Nephron progenitor cell (in vitro differentiated cells): Measurements from ENCODE around the gene ITGA4.

Experiments
- DNase-seq: peaks from one replicate; pipeline ENCODE4 v3.0.0; 2021
- H3K27ac Mint-ChIP-seq: 2 replicates; pipeline ENCODE4 v1.8.0; 2021; ENCODE audit warnings: mild to moderate bottlenecking, moderate library complexity, mixed read lengths
- H3K27me3 Mint-ChIP-seq: 2 replicates; pipeline ENCODE4 v1.8.0; 2021; ENCODE audit warnings: mild to moderate bottlenecking, low read depth, mixed read lengths; ENCODE audit not compliant: poor library complexity
- H3K36me3 Mint-ChIP-seq: 2 replicates; pipeline ENCODE4 v1.8.0; 2021; ENCODE audit warnings: low read depth, mixed read lengths
- H3K4me1 Mint-ChIP-seq: 2 replicates; pipeline ENCODE4 v1.8.0; 2021; ENCODE audit warnings: mixed read lengths
- H3K4me3 Mint-ChIP-seq: 2 replicates; pipeline ENCODE4 v1.8.0; 2021; ENCODE audit warnings: mild to moderate bottlenecking, moderate library complexity, mixed read lengths
- H3K9me3 Mint-ChIP-seq: 2 replicates; pipeline ENCODE4 v1.8.0; 2021; ENCODE audit warnings: mild to moderate bottlenecking, moderate library complexity, mixed read lengths
- CTCF ChIP-seq: fragments of 200-600 bp; sonication (generic); IDR thresholded peaks from 2 replicates; pipeline ENCODE4 v1.5.0; 2021; ENCODE audit warnings: antibody characterized with exemption

The ITGA4 gene

GRCh38 chr2:181421131-181421458 is 36.1 kb upstream of the ITGA4 start:
- Mint-ChIP-seq H3K27me3 (peaks cover 6% of the 10 kb centered on the region), H3K4me1 (no peaks in the 10 kb centered on the region)

GRCh38 chr2:181421464-181421863 is 35.7 kb upstream of the ITGA4 start:
- no peaks in the 10 kb centered on the region for H3K9me3 Mint-ChIP-seq
- DNase-seq = no peak
- H3K27ac Mint-ChIP-seq = peak overlapping the region; percentile 58
- no peak for TF ChIP-seq CTCF
- no peak overlapping the region for H3K4me3 Mint-ChIP-seq
- no peaks in the 10 kb centered on the region for H3K36me3 Mint-ChIP-seq
- H3K4me1 Mint-ChIP-seq = no peaks in the 10 kb centered on the region
- peaks cover 6% of the 10 kb centered on the region for H3K27me3 Mint-ChIP-seq

More at GRCh38 chr2:181421131-181421458, 36.1 kb upstream of the ITGA4 start:
- no peak for DNase-seq
- Mint-ChIP-seq H3K9me3 (peaks cover under 1% of the 10 kb centered on the region), H3K27ac (no peak overlapping the region), H3K36me3 (no peaks in the 10 kb centered on the region), H3K4me3 (no peak overlapping the region)
- no peak for TF ChIP-seq CTCF

- Mint-ChIP-seq H3K4me1 (peaks cover 6% of the 10 kb centered on the region), H3K27me3 (peaks cover 6% of the 10 kb centered on the region), H3K9me3 (no peaks in the 10 kb centered on the region), H3K36me3 (no peaks in the 10 kb centered on the region), H3K27ac (no peak overlapping the region), H3K4me3 (no peak overlapping the region)
- no peak for DNase-seq
- TF ChIP-seq CTCF = no peak
Observed at GRCh38 chr2:181426672-181427071, 30.5 kb upstream of the ITGA4 start.

- H3K9me3 Mint-ChIP-seq = peaks cover 18% of the 10 kb centered on the region
- H3K27me3 Mint-ChIP-seq = peaks cover 3% of the 10 kb centered on the region
- H3K27ac Mint-ChIP-seq = no peak overlapping the region
- peaks cover 6% of the 10 kb centered on the region for H3K4me1 Mint-ChIP-seq
- no peak overlapping the region for H3K4me3 Mint-ChIP-seq
- TF ChIP-seq CTCF = no peak
- no peaks in the 10 kb centered on the region for H3K36me3 Mint-ChIP-seq
- DNase-seq = no peak
Observed at GRCh38 chr2:181430406-181431118, 26.6 kb upstream of the ITGA4 start.

GRCh38 chr2:181431674-181432073 is 25.5 kb upstream of the ITGA4 start:
- Mint-ChIP-seq H3K4me1 (peaks cover 4% of the 10 kb centered on the region), H3K4me3 (no peak overlapping the region), H3K27ac (no peak overlapping the region), H3K27me3 (peaks cover 2% of the 10 kb centered on the region), H3K36me3 (no peaks in the 10 kb centered on the region), H3K9me3 (peaks cover 19% of the 10 kb centered on the region)
- no peak for DNase-seq
- TF ChIP-seq CTCF = no peak

- H3K4me3 Mint-ChIP-seq = no peak overlapping the region
- peak; percentile 22 for TF ChIP-seq CTCF
Observed at GRCh38 chr2:181438261-181438660, 18.9 kb upstream of the ITGA4 start.

More at GRCh38 chr2:181438261-181438660, 18.9 kb upstream of the ITGA4 start:
- Mint-ChIP-seq H3K4me1 (no peaks in the 10 kb centered on the region), H3K36me3 (no peaks in the 10 kb centered on the region), H3K9me3 (peaks cover 17% of the 10 kb centered on the region), H3K27ac (no peak overlapping the region), H3K27me3 (peaks cover 9% of the 10 kb centered on the region)
- no peak for DNase-seq
